ENCODE data around the gene WLS.

GRCh38 chr1:68278221-68278620, 45.9 kb upstream of the WLS start:
- TF ChIP-seq CTCF (IDR thresholded peaks at IDR 0.05), result no peak
- no peak for TF ChIP-seq POLR2A (IDR thresholded peaks at IDR 0.05)
